Vagina (tissue), 2 donors: Measurements from ENCODE around the gene ANK2. TPM values are rescaled to one million over a fixed set of nuclear protein-coding genes. Genes with fewer than 3 reads are reported as not detected.

ENCODE experiments used
- DNase-seq, 2 donors: peaks; one replicate each; pipeline ENCODE4 v3.0.0-alpha.2; 2017; ENCODE audit errors: extremely low spot score in 2 of 2
- H3K27ac ChIP-seq: fragments of 200-600 bp; sonication (generic); one replicate; pipeline ENCODE4 v1.5.1; 2019
- H3K27me3 ChIP-seq: fragments of 200-600 bp; sonication (generic); one replicate; pipeline ENCODE4 v1.5.1; 2019
- H3K36me3 ChIP-seq, 2 donors: fragments of 200-600 bp; sonication (generic); one replicate each; pipeline ENCODE4 v1.5.1; 2017 to 2019
- H3K4me1 ChIP-seq: fragments of 200-600 bp; sonication (generic); one replicate; pipeline ENCODE4 v1.5.1; 2019
- H3K4me3 ChIP-seq, 2 donors: fragments of 200-600 bp; sonication (generic); 1 replicate in 1 of 2; 2 replicates in 1 of 2; pipeline ENCODE4 v1.5.1; 2016 to 2019
- H3K9me3 ChIP-seq: fragments of 200-600 bp; sonication (generic); one replicate; pipeline ENCODE4 v1.5.1; 2019
- POLR2A ChIP-seq, 2 donors: fragments of 450-650 bp; IDR thresholded peaks; one replicate each; pipeline ENCODE4 v1.6.1; 2017; ENCODE audit warnings: antibody characterized with exemption in 2 of 2, mild to moderate bottlenecking in 2 of 2, moderate library complexity in 2 of 2
- POLR2AphosphoS5 ChIP-seq, 2 donors: sonication (generic); formaldehyde crosslinking; IDR thresholded peaks; one replicate each; pipeline ENCODE4 v1.9.0; 2017; ENCODE audit warnings: antibody characterized with exemption in 2 of 2, mild to moderate bottlenecking in 2 of 2, low read depth in 1 of 2; ENCODE audit not compliant: insufficient read depth in 1 of 2
- intact Hi-C: fragments of 100-400 bp; cut with DNase I; formaldehyde crosslinking; loops from one replicate; pipeline ENCODE4 v1.15.1; 2023
- total RNA-seq: library from RNA; depleted of rRNA; stranded (reverse); fragments of >200 nt; gene quantifications from one replicate; pipeline ENCODE4 v1.2.3, GENCODE V29; 2016
- TF ChIP-seq, protein P1 (sequence below), 3 experiments: fragments of 450-650 bp in 2 of 3; fragments of 200-600 bp in 1 of 3; sonication (generic) in 1 of 3; IDR thresholded peaks; one replicate each; pipeline ENCODE4 v1.5.1; 2017 to 2019; ENCODE audit warnings: antibody characterized with exemption in 3 of 3, mild to moderate bottlenecking in 2 of 3, moderate library complexity in 2 of 3

ANK2 gene
- total RNA-seq, 1 donor from 2014 or later: 64.6 TPM

DNA sequence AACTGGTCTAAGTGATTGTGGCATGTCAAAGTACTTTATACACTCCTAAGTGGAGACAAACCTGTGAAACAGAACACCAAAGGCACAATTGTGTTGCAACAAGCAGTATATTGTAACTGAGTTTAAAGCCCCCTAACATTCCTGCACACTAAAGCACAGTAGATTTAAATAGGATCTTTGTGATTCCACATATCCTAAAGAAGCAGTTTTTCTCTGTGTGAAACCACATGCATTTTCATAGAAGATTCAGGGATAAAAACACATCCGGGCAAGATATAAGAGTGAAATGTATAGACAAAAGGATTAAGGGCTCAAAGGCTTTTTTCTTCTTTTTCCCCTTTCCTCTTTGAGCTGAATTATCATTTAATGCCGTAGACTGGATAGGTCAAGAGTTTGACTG, 82.2 kb downstream of the ANK2 start:
- intact Hi-C loops: no loop called here

DNA sequence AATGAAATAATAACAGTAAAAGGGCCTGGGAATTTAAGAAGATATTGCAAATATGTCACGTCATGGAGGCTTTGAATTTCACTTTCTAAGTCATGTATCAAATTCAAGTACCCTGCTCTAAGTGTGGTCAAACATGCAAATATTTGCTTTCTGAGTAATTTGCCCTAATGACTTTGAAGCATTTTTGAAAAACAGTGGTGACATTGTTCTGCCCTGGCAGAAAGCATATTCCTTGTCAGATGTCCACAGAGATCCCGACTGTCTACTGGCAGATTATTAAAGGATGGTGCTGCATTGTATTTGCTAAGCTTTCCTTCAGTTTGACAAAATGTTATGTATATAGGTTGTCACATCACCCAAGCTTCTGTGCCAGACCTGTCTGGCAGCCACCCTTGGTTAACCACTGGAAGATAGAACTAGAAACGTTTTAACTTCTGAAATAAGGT, 92.5 kb downstream of the ANK2 start:
- no peak for DNase-seq
- peaks cover 4% of the 10 kb centered on the region for H3K4me1 ChIP-seq
- TF ChIP-seq, protein P1, sequence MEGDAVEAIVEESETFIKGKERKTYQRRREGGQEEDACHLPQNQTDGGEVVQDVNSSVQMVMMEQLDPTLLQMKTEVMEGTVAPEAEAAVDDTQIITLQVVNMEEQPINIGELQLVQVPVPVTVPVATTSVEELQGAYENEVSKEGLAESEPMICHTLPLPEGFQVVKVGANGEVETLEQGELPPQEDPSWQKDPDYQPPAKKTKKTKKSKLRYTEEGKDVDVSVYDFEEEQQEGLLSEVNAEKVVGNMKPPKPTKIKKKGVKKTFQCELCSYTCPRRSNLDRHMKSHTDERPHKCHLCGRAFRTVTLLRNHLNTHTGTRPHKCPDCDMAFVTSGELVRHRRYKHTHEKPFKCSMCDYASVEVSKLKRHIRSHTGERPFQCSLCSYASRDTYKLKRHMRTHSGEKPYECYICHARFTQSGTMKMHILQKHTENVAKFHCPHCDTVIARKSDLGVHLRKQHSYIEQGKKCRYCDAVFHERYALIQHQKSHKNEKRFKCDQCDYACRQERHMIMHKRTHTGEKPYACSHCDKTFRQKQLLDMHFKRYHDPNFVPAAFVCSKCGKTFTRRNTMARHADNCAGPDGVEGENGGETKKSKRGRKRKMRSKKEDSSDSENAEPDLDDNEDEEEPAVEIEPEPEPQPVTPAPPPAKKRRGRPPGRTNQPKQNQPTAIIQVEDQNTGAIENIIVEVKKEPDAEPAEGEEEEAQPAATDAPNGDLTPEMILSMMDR (IDR thresholded peaks at IDR 0.05): no peak
- TF ChIP-seq POLR2AphosphoS5 (IDR thresholded peaks at IDR 0.05; ENCODE audit: insufficient read depth in 1 of 2, low read depth in 1 of 2): no peak
- no peak for TF ChIP-seq POLR2A (IDR thresholded peaks at IDR 0.05)
- H3K4me3 ChIP-seq: no peak overlapping the region
- H3K27me3 ChIP-seq: no peaks in the 10 kb centered on the region
- intact Hi-C loops: no loop called here
- no peaks in the 10 kb centered on the region for H3K9me3 ChIP-seq
- no peaks in the 10 kb centered on the region for H3K36me3 ChIP-seq
- no peak overlapping the region for H3K27ac ChIP-seq

More for the DNA sequence above, 82.2 kb downstream of the ANK2 start:
- Histone ChIP-seq H3K27me3 (no peaks in the 10 kb centered on the region), H3K9me3 (no peaks in the 10 kb centered on the region), H3K4me1 (no peaks in the 10 kb centered on the region), H3K4me3 (no peak overlapping the region), H3K36me3 (no peaks in the 10 kb centered on the region), H3K27ac (no peak overlapping the region)
- TF ChIP-seq, protein P1 (IDR thresholded peaks at IDR 0.05): no peak
- TF ChIP-seq POLR2AphosphoS5 (IDR thresholded peaks at IDR 0.05; ENCODE audit: insufficient read depth in 1 of 2, low read depth in 1 of 2) (no peak), POLR2A (IDR thresholded peaks at IDR 0.05) (no peak)
- DNase-seq: no peak

DNA sequence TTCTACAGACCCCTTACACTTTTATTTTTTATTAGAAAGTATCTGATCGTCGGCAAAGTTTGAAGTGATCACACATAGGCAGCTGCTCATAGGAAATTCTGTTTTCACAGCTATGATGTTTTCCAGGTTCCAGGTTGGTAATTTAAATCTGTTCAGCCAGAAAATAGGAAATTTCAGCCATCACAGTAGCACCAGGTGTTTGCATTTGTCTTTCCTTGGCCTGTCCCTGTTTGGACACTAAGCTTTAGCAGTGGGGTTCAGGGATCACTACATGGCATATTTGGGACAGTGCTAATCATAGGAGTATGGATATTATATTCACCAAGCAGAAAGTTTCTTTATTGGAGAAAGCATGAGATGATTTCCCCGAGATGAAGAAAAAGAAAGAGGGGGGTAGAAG, 92.9 kb downstream of the ANK2 start:
- Histone ChIP-seq H3K9me3 (no peaks in the 10 kb centered on the region), H3K4me1 (peaks cover 9% of the 10 kb centered on the region), H3K36me3 (no peaks in the 10 kb centered on the region), H3K27ac (no peak overlapping the region), H3K4me3 (no peak overlapping the region), H3K27me3 (no peaks in the 10 kb centered on the region)
- DNase-seq: no peak
- intact Hi-C loops: no loop called here
- TF ChIP-seq POLR2A (IDR thresholded peaks at IDR 0.05) (no peak), POLR2AphosphoS5 (IDR thresholded peaks at IDR 0.05; ENCODE audit: insufficient read depth in 1 of 2, low read depth in 1 of 2) (no peak)
- TF ChIP-seq, protein P1 (IDR thresholded peaks at IDR 0.05): no peak

DNA sequence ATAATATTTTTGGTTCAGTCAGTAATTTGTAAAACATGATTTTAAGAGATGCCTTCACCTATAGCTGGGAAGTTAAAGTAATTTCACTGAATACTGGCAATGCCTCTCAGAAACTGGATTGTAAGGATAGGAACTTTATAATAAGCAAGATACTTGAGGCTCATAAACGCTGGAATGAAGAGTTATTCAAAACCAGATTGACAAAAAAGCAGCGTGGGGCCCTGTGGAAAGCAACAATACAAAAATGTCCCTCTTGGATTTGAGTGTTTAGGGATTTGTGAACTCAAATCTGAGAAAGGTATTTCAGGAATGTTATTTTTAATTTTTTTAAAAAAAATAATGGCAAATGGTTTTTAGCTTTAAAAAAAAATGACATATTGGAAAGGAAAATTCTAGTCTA, 94.6 kb downstream of the ANK2 start:
- no peak for DNase-seq
- Histone ChIP-seq H3K27me3 (no peaks in the 10 kb centered on the region), H3K4me3 (no peak overlapping the region), H3K27ac (peak overlapping the region; percentile 11), H3K9me3 (no peaks in the 10 kb centered on the region), H3K4me1 (peaks cover 18% of the 10 kb centered on the region), H3K36me3 (no peaks in the 10 kb centered on the region)
- no peak for TF ChIP-seq POLR2AphosphoS5 (IDR thresholded peaks at IDR 0.05; ENCODE audit: insufficient read depth in 1 of 2, low read depth in 1 of 2)
- TF ChIP-seq, protein P1 (IDR thresholded peaks at IDR 0.05): no peak
- no peak for TF ChIP-seq POLR2A (IDR thresholded peaks at IDR 0.05)
- intact Hi-C loops: no loop called here

DNA sequence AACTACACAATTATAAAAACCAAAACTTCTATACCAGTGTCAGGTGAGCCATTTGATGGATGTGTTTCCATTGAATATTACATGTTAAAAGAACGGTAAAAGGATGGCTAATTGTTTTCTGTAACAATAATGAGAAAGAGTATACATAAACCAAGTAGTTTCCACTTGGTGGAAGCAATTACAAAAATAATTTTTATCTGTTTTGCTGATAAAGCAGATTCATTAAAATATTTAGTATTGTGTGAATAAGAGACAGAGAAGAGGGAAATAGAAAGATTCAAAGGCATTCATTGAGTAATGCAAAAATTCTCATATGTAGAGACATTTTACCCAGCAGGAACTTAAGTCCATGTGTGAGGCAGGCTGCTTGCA, 95.7 kb downstream of the ANK2 start:
- H3K27ac ChIP-seq: peak overlapping the region; percentile 72

More for the DNA sequence above, 95.7 kb downstream of the ANK2 start:
- TF ChIP-seq, protein P1 (IDR thresholded peaks at IDR 0.05): no peak
- TF ChIP-seq POLR2A (IDR thresholded peaks at IDR 0.05) (no peak), POLR2AphosphoS5 (IDR thresholded peaks at IDR 0.05; ENCODE audit: insufficient read depth in 1 of 2, low read depth in 1 of 2) (no peak)
- Histone ChIP-seq H3K9me3 (no peaks in the 10 kb centered on the region), H3K27me3 (no peaks in the 10 kb centered on the region), H3K36me3 (no peaks in the 10 kb centered on the region), H3K4me1 (peaks cover 18% of the 10 kb centered on the region), H3K4me3 (no peak overlapping the region)
- intact Hi-C loops: no loop called here
- DNase-seq: no peak
